Measurements from ENCODE around the gene CAPZB. TPM values are rescaled to one million over a fixed set of nuclear protein-coding genes. Genes with fewer than 3 reads are reported as not detected.

The CAPZB gene
- total RNA-seq, 1 experiment from 2014 or later = 491 TPM

DNA sequence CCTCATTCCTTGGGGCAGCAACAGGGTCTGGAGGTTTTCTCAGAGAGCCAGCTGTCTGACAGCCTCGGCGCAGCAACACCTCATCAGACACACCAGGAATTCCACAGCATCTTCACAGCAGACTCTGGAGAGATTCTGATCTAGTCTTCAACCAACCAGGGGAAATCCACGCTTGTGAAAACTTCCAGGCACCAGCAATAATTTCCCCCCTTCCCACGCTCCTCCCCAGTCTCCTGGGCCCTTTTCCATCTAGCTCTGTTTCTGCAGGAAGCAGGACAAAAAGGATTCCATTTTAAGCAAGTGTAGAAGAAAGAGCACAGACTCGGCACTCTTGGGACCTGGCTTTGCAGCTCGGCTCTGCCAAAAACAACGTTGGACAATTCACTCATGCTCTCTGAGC is 44.3 kb upstream of the CAPZB start:
- ATAC-seq = no peak
- no peaks in the 10 kb centered on the region for H3K9me3 ChIP-seq (ENCODE audit: control insufficient read depth, insufficient read depth, low read depth, low read length)
- in situ Hi-C loops (cut with HindIII; ENCODE audit: low pct_unique_long_range_greater_than_20kb, low sequenced_read_pairs) = no loop called here
- no peak for DNase-seq (ENCODE audit: low read depth, low spot score)
- no peak overlapping the region for H3K27ac ChIP-seq (ENCODE audit: low read length)
- TF ChIP-seq SIN3A (IDR thresholded peaks at IDR 0.05; ENCODE audit: borderline replicate concordance, insufficient read depth, low read depth, low read length) (no peak), TCF7L2 (IDR thresholded peaks at IDR 0.05; ENCODE audit: low read depth, low read length) (no peak), POLR2AphosphoS5 (IDR thresholded peaks at IDR 0.05; ENCODE audit: low read depth, low read length) (no peak), REST (IDR thresholded peaks at IDR 0.05; ENCODE audit: insufficient read depth in 1 of 2, low read depth in 2 of 2, low read length in 1 of 2) (no peak), CTCF (IDR thresholded peaks at IDR 0.05) (no peak)
- no peaks in the 10 kb centered on the region for H3K4me1 ChIP-seq (ENCODE audit: control insufficient read depth, insufficient read depth, low read length)
- no peak overlapping the region for H3K4me3 ChIP-seq (ENCODE audit: low read depth in 2 of 2, low read length in 2 of 2)
- ChIA-PET CTCF (no interaction called here), POLR2A (no interaction called here)
- no peaks in the 10 kb centered on the region for H3K27me3 ChIP-seq (ENCODE audit: control insufficient read depth, insufficient read depth, low read length)
- no peaks in the 10 kb centered on the region for H3K36me3 ChIP-seq (ENCODE audit: control insufficient read depth, insufficient read depth, low read length)
- intact Hi-C loops (cut with micrococcal nuclease; ENCODE audit: unreplicated experiment) = no loop called here
- BruUV-seq (replicated peaks) = no TSS peak

- no peak overlapping the region for H3K27ac ChIP-seq (ENCODE audit: low read length)
- intact Hi-C loops (cut with micrococcal nuclease; ENCODE audit: unreplicated experiment) (no loop called here), in situ Hi-C loops (cut with HindIII; ENCODE audit: low pct_unique_long_range_greater_than_20kb, low sequenced_read_pairs) (no loop called here)
- H3K27me3 ChIP-seq (ENCODE audit: control insufficient read depth, insufficient read depth, low read length) = no peaks in the 10 kb centered on the region
- H3K9me3 ChIP-seq (ENCODE audit: control insufficient read depth, insufficient read depth, low read depth, low read length) = no peaks in the 10 kb centered on the region
- CTCF ChIA-PET = no interaction called here
- POLR2A ChIA-PET = no interaction called here
- no peak for ATAC-seq
- no peak for DNase-seq (ENCODE audit: low read depth, low spot score)
- no peak overlapping the region for H3K4me3 ChIP-seq (ENCODE audit: low read depth in 2 of 2, low read length in 2 of 2)
- TF ChIP-seq SIN3A (IDR thresholded peaks at IDR 0.05; ENCODE audit: borderline replicate concordance, insufficient read depth, low read depth, low read length) = no peak
- no peak for TF ChIP-seq TCF7L2 (IDR thresholded peaks at IDR 0.05; ENCODE audit: low read depth, low read length)
- TF ChIP-seq REST (IDR thresholded peaks at IDR 0.05; ENCODE audit: insufficient read depth in 1 of 2, low read depth in 2 of 2, low read length in 1 of 2) = no peak
- no peak for TF ChIP-seq POLR2AphosphoS5 (IDR thresholded peaks at IDR 0.05; ENCODE audit: low read depth, low read length)
- no peak for TF ChIP-seq CTCF (IDR thresholded peaks at IDR 0.05)
- no peaks in the 10 kb centered on the region for H3K4me1 ChIP-seq (ENCODE audit: control insufficient read depth, insufficient read depth, low read length)
- H3K36me3 ChIP-seq (ENCODE audit: control insufficient read depth, insufficient read depth, low read length) = no peaks in the 10 kb centered on the region
- BruUV-seq (replicated peaks) = no TSS peak
These were observed 43.1 kb upstream of the CAPZB start for GRCh38 chr1:19528438-19528837.
